Cardiac muscle cell (in vitro differentiated cells and primary cell): Measurements from ENCODE around the gene AP3S1. TPM values are rescaled to one million over a fixed set of nuclear protein-coding genes. Genes with fewer than 3 reads are reported as not detected.
"Not testable (repeated sequence)": the region's sequence is repeated elsewhere in the genome, so short reads cannot be mapped to it uniquely, and the experiment has no call there.

ENCODE experiments used
- DNase-seq, 2 donors: peaks; one replicate each; pipeline versions ENCODE4 v3.0.0 to v3.0.0-alpha.2; 2010 to 2017; ENCODE audit warnings: low read depth in 1 of 2, low spot score in 1 of 2
- H3K27ac ChIP-seq: fragments of 200-600 bp; sonication (generic); 2 replicates; pipeline ENCODE4 v1.5.1; 2016
- H3K27me3 ChIP-seq: fragments of 200-600 bp; sonication (generic); 2 replicates; pipeline ENCODE4 v1.6.0; 2016; ENCODE audit warnings: control low read depth
- H3K36me3 ChIP-seq: fragments of 200-600 bp; sonication (generic); 2 replicates; pipeline ENCODE4 v1.5.1; 2016; ENCODE audit warnings: control low read depth
- H3K4me1 ChIP-seq: fragments of 200-600 bp; sonication (generic); 2 replicates; pipeline ENCODE4 v1.8.1; 2017; ENCODE audit warnings: low read depth, mild to moderate bottlenecking, mixed run types
- H3K4me3 ChIP-seq: fragments of 200-600 bp; sonication (generic); 2 replicates; pipeline ENCODE4 v1.5.1; 2016; ENCODE audit warnings: mild to moderate bottlenecking
- H3K9me3 ChIP-seq: fragments of 200-600 bp; sonication (generic); 2 replicates; pipeline ENCODE4 v1.5.1; 2017; ENCODE audit warnings: low read depth, mild to moderate bottlenecking, control low read depth
- CTCF ChIP-seq: IDR thresholded peaks from 2 replicates; pipeline ENCODE4 v1.5.1; 2012; ENCODE audit warnings: low read depth, mild to moderate bottlenecking, low read length
- polyA plus RNA-seq: library from polyadenylated mRNA; unstranded; fragments of >200 nt; fragmentation: Nextera tagmentation; extraction: Ambion mirVana; gene quantifications from 2 replicates; pipeline ENCODE4 v1.2.1, GENCODE V29; 2016
- total RNA-seq: library from RNA; depleted of rRNA; stranded (reverse); fragments of >200 nt; gene quantifications from 2 replicates; pipeline ENCODE4 v1.2.3, GENCODE V29; 2016

The AP3S1 gene
- total and polyA plus RNA-seq, 2 experiments from 2014 or later = 62.5 to 86.6 TPM

GRCh38 chr5:115801152-115801551 is 40.6 kb upstream of the AP3S1 start:
- Histone ChIP-seq H3K4me3 (no peak overlapping the region), H3K4me1 (no peaks in the 10 kb centered on the region), H3K36me3 (no peaks in the 10 kb centered on the region), H3K9me3 (no peaks in the 10 kb centered on the region), H3K27ac (no peak overlapping the region), H3K27me3 (no peaks in the 10 kb centered on the region)
- TF ChIP-seq CTCF = no peak
- DNase-seq = no peak

DNA sequence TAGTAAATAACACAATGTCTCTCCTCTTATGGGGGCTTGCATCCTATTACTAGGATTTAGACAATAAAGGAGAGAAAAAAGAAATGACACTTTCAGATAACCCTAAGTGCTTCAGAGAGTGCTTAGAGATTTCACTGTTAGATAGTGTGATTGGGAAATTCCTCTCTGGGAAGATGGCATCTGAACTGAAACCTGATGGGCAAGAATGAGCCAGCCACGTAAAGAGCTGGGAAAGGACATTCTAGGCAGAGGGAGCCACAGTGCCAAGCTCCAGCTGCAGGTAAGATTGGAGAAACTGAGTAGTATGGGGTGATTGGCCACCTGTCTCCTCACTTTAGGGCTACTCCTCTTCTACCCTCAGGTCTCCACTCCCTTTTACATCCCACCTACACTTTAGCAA is 39.8 kb upstream of the AP3S1 start:
- no peak for DNase-seq
- H3K27ac ChIP-seq = no peak overlapping the region
- H3K4me1 ChIP-seq = no peaks in the 10 kb centered on the region
- TF ChIP-seq CTCF = no peak
- H3K4me3 ChIP-seq = no peak overlapping the region
- H3K27me3 ChIP-seq = no peaks in the 10 kb centered on the region
- no peaks in the 10 kb centered on the region for H3K36me3 ChIP-seq
- H3K9me3 ChIP-seq = no peaks in the 10 kb centered on the region

DNA sequence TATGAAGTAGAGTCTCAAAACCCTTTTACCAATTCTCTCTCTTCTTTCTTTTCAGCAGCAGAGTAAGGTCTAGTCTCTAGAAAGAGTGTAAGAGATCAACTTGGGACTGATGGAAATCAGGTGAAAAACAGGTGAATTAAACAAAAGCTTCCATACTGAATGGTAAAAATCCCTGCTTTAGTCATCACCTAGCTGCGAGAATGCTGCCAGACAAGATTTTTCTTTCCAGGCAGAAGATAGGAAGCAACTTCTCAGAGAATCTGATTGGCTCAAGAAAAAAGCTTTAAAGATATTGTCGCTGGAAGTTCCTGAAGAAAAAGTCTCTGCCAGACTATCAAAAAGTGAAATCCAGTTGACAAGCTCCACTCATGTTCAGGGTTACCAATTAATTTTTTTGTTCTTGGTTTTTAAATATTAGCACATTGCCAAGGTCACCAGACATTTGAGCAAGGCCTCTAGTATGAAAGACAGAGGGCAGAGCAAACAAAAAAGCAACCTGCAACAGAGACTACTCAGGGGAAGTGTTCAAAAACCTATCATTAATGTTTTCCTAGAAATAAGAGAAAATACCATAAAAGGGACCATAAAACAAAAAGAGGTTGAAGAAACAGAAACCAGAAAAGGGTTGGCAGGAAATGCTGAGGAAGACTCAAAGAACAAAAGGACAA is 34.6 kb upstream of the AP3S1 start:
- no peak for DNase-seq
- no peak overlapping the region for H3K4me3 ChIP-seq
- no peaks in the 10 kb centered on the region for H3K36me3 ChIP-seq
- no peak overlapping the region for H3K27ac ChIP-seq
- H3K27me3 ChIP-seq = no peaks in the 10 kb centered on the region
- TF ChIP-seq CTCF = no peak
- no peaks in the 10 kb centered on the region for H3K9me3 ChIP-seq
- H3K4me1 ChIP-seq = no peaks in the 10 kb centered on the region

DNA sequence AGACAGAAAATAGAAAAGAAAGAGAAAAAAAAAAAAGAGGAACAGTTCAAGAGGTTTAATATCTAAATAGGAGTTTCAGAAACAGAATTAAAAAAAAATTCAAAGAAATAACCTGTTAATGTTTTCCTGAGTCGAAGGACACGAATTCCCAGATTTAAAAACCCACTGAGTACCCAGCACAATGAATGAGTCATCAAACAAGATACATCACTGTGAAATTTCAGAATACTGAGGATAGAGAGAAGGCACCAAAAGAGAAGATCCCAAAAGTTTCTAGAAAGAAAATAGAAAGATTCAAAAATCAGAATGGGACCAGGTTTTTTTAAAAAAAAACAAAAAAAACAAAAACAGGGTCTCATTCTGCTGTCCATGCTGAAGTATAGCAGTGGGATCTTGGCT is 34.1 kb upstream of the AP3S1 start:
- Histone ChIP-seq H3K27me3 (no peaks in the 10 kb centered on the region), H3K36me3 (no peaks in the 10 kb centered on the region)
- no peak for TF ChIP-seq CTCF

GRCh38 chr5:115808066-115808465 is 33.7 kb upstream of the AP3S1 start:
- not testable (repeated sequence) for H3K27me3 ChIP-seq, H3K4me3 ChIP-seq, H3K27ac ChIP-seq, DNase-seq, H3K36me3 ChIP-seq, H3K4me1 ChIP-seq, H3K9me3 ChIP-seq

More for the DNA sequence above, 34.1 kb upstream of the AP3S1 start:
- no peak overlapping the region for H3K4me3 ChIP-seq
- H3K27ac ChIP-seq = no peak overlapping the region
- H3K4me1 ChIP-seq = no peaks in the 10 kb centered on the region
- H3K9me3 ChIP-seq = no peaks in the 10 kb centered on the region
- no peak for DNase-seq

DNA sequence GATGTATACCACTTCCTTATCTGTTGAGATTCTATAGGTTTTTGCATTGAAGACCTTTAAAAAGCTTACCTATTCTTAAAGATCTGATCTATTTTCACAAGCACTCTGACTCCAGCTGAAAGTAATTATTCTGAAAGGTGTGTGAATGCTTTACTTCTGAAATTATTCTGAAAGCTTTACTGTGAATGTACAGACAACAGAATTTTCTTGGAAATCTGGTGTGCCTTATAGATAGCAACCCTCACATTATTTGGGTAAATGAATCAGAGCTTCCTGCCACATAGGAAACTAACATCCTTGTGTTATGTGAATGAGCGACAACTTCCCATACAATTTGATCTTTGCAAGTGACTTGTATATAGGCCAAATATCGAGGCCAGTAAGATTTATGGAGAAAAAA is 31.8 kb upstream of the AP3S1 start:
- TF ChIP-seq CTCF = no peak

More for the DNA sequence above, 31.8 kb upstream of the AP3S1 start:
- no peak for DNase-seq
- H3K9me3 ChIP-seq = no peaks in the 10 kb centered on the region
- no peaks in the 10 kb centered on the region for H3K36me3 ChIP-seq
- no peaks in the 10 kb centered on the region for H3K4me1 ChIP-seq
- peaks cover 15% of the 10 kb centered on the region for H3K27me3 ChIP-seq
- H3K4me3 ChIP-seq = no peak overlapping the region
- no peak overlapping the region for H3K27ac ChIP-seq
